PFSK-1 (cell line): Measurements from ENCODE around the gene ARG2.

Experiments
- FOXP2 ChIP-seq: optimal IDR thresholded peaks from 2 replicates; pipeline ENCODE3; 2011; ENCODE audit warnings: borderline replicate concordance, control low read depth, inconsistent platforms; ENCODE audit not compliant: insufficient read depth; ENCODE audit errors: extremely low read length, extremely low read depth
- POLR2AphosphoS5 ChIP-seq: IDR thresholded peaks from 2 replicates; pipeline ENCODE4 v1.6.1; 2012; ENCODE audit warnings: low read depth, mild to moderate bottlenecking, control low read depth, low read length, moderate library complexity
- SIN3A ChIP-seq: IDR thresholded peaks from 2 replicates; pipeline ENCODE4 v1.6.1; 2012; ENCODE audit warnings: mild to moderate bottlenecking, low read length, moderate library complexity, borderline replicate concordance; ENCODE audit not compliant: insufficient read depth
- TAF1 ChIP-seq: IDR thresholded peaks from 2 replicates; pipeline ENCODE4 v1.6.1; 2012; ENCODE audit warnings: low read length, control low read depth, borderline replicate concordance; ENCODE audit not compliant: insufficient read depth
- TF ChIP-seq, protein P1 (sequence below), 2 experiments: IDR thresholded peaks; 2 replicates each; pipeline versions ENCODE4 v1.6.1 to v1.8.0; 2011 to 2012; ENCODE audit warnings: low read depth in 2 of 2, low read length in 2 of 2, control low read depth in 1 of 2, inconsistent platforms in 1 of 2, mild to moderate bottlenecking in 1 of 2, moderate library complexity in 1 of 2; ENCODE audit not compliant: insufficient read depth in 1 of 2

The ARG2 gene

DNA sequence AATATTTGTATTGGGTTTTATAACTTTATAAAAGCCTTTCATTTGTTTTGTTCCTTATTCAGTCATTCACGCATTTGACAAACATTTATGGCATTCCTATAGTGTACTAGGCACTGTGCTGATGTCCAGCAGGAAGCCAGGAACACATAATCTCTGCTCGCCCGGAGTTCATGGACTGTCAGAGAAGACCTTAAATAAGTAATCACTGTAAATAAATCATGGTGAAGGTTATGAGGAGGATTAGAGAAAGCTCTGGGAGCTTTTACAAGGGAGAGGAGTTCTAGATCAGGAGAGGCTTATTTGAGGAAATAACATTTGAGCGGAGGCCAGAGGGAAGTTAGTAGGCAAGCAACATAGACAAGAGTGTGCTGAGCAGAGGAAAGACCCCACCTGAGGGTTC is 77.3 kb downstream of the ARG2 start:
- no peak for TF ChIP-seq POLR2AphosphoS5
- TF ChIP-seq SIN3A: no peak
- no peak for TF ChIP-seq TAF1
- TF ChIP-seq, protein P1, sequence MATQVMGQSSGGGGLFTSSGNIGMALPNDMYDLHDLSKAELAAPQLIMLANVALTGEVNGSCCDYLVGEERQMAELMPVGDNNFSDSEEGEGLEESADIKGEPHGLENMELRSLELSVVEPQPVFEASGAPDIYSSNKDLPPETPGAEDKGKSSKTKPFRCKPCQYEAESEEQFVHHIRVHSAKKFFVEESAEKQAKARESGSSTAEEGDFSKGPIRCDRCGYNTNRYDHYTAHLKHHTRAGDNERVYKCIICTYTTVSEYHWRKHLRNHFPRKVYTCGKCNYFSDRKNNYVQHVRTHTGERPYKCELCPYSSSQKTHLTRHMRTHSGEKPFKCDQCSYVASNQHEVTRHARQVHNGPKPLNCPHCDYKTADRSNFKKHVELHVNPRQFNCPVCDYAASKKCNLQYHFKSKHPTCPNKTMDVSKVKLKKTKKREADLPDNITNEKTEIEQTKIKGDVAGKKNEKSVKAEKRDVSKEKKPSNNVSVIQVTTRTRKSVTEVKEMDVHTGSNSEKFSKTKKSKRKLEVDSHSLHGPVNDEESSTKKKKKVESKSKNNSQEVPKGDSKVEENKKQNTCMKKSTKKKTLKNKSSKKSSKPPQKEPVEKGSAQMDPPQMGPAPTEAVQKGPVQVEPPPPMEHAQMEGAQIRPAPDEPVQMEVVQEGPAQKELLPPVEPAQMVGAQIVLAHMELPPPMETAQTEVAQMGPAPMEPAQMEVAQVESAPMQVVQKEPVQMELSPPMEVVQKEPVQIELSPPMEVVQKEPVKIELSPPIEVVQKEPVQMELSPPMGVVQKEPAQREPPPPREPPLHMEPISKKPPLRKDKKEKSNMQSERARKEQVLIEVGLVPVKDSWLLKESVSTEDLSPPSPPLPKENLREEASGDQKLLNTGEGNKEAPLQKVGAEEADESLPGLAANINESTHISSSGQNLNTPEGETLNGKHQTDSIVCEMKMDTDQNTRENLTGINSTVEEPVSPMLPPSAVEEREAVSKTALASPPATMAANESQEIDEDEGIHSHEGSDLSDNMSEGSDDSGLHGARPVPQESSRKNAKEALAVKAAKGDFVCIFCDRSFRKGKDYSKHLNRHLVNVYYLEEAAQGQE (IDR thresholded peaks at IDR 0.05; ENCODE audit: insufficient read depth in 1 of 2, low read depth in 2 of 2, low read length in 2 of 2): no peak
- no peak for TF ChIP-seq FOXP2

- TF ChIP-seq FOXP2 (no peak), POLR2AphosphoS5 (no peak), SIN3A (no peak)
These were observed 78.5 kb downstream of the ARG2 start for GRCh38 chr14:67698179-67698578.
